ENCODE measurements around the gene PREB. TPM values are rescaled to one million over a fixed set of nuclear protein-coding genes. Genes with fewer than 3 reads are reported as not detected.

The PREB gene
- total RNA-seq, 1 donor from 2014 or later: 34.7 TPM

- DNase-seq (ENCODE audit: low read depth, low spot score): no peak
These were observed 18.5 kb upstream of the PREB start for GRCh38 chr2:27152796-27153464.

GRCh38 chr2:27152102-27152795, 17.8 kb upstream of the PREB start:
- DNase-seq (ENCODE audit: low read depth, low spot score): no peak

GRCh38 chr2:27150639-27151230, 16.3 kb upstream of the PREB start:
- no peak for DNase-seq (ENCODE audit: low read depth, low spot score)

- DNase-seq (ENCODE audit: low read depth, low spot score): no peak
These were observed 15.4 kb upstream of the PREB start for GRCh38 chr2:27149570-27150405.

- DNase-seq (ENCODE audit: low read depth, low spot score): no peak
These were observed 14.5 kb upstream of the PREB start, which contains the start of gene TCF23 for GRCh38 chr2:27148801-27149439. TCF23 (plus strand) TSS chr2:27149004; CDS start chr2:27149134, 130 bp downstream.

- no peak for DNase-seq (ENCODE audit: low read depth, low spot score)
These were observed 13.5 kb upstream of the PREB start for GRCh38 chr2:27147935-27148334.

- DNase-seq (ENCODE audit: low read depth, low spot score): no peak
These were observed 11.2 kb upstream of the PREB start for GRCh38 chr2:27145682-27146081.

- no peak for DNase-seq (ENCODE audit: low read depth, low spot score)
These were observed 8.8 kb upstream of the PREB start for GRCh38 chr2:27143285-27143684.

GRCh38 chr2:27139310-27139709, 4.9 kb upstream of the PREB start, which contains the start of gene PRR30:
PRR30 (minus strand) TSS chr2:27139410; CDS start chr2:27138329, 1,081 bp downstream.
- no peak for DNase-seq (ENCODE audit: low read depth, low spot score)

GRCh38 chr2:27138111-27138510, 3.7 kb upstream of the PREB start:
- DNase-seq (ENCODE audit: low read depth, low spot score): no peak

GRCh38 chr2:27137322-27137935, 3.0 kb upstream of the PREB start:
- no peak for DNase-seq (ENCODE audit: low read depth, low spot score)

GRCh38 chr2:27136751-27137150, 2.3 kb upstream of the PREB start:
- no peak for DNase-seq (ENCODE audit: low read depth, low spot score)

- no peak for DNase-seq (ENCODE audit: low read depth, low spot score)
These were observed 1.1 kb upstream of the PREB start for GRCh38 chr2:27135478-27135955.

- no peak for DNase-seq (ENCODE audit: low read depth, low spot score)
These were observed 493 bp upstream of the PREB start for GRCh38 chr2:27134781-27135477.

- DNase-seq (ENCODE audit: low read depth, low spot score): no peak
These were observed 1.1 kb downstream of the PREB start for GRCh38 chr2:27133195-27133875.

GRCh38 chr2:27131429-27131828, 3.0 kb downstream of the PREB start:
- DNase-seq (ENCODE audit: low read depth, low spot score): no peak

- DNase-seq (ENCODE audit: low read depth, low spot score): no peak
These were observed 4.0 kb downstream of the PREB start for GRCh38 chr2:27130396-27130795.

GRCh38 chr2:27128668-27129571, 5.5 kb downstream of the PREB start:
- DNase-seq (ENCODE audit: low read depth, low spot score): no peak

All from pulmonary artery endothelial cell (primary cell).